K562 (cell line): ENCODE results near the gene IDH3G. TPM values are rescaled to one million over a fixed set of nuclear protein-coding genes. Genes with fewer than 3 reads are reported as not detected.

Experiments used
- BHLHE40 ChIP-seq: IDR thresholded peaks from 2 replicates; pipeline ENCODE4 v1.6.1; 2011; ENCODE audit warnings: low read length, improper control_type of control experiment
- CXXC5 ChIP-seq: fragments of 250-450 bp; sonication (Bioruptor Pico); IDR thresholded peaks from 2 replicates; pipeline ENCODE4 v1.8.0; 2022; ENCODE audit warnings: inconsistent platforms, mild to moderate bottlenecking, moderate library complexity
- DPF2 ChIP-seq: fragments of 450-650 bp; IDR thresholded peaks from 2 replicates; pipeline ENCODE4 v1.6.1; 2016
- FOSL1 ChIP-seq: fragments of 200-800 bp; sonication (Bioruptor generic); conservative IDR thresholded peaks from 2 replicates; pipeline ENCODE4 v1.6.1; 2016; ENCODE audit warnings: missing genetic modification characterization, missing compliant biosample characterization
- HIVEP1 ChIP-seq: fragments of 250-450 bp; sonication (Bioruptor Pico); IDR thresholded peaks from 2 replicates; pipeline ENCODE4 v1.4.0; 2020; ENCODE audit warnings: mild to moderate bottlenecking
- MBD2 ChIP-seq: sonication (generic); IDR thresholded peaks from 2 replicates; pipeline ENCODE4 v1.6.1; 2016; ENCODE audit warnings: low read depth, borderline replicate concordance
- MTA1 ChIP-seq: fragments of 450-650 bp; IDR thresholded peaks from 2 replicates; pipeline ENCODE4 v1.6.1; 2017; ENCODE audit warnings: borderline replicate concordance
- NRF1 ChIP-seq, 2 experiments: fragments of 450-650 bp; IDR thresholded peaks in 1 of 2; conservative IDR thresholded peaks in 1 of 2; 2 replicates each; pipeline ENCODE4 v1.6.1; 2014; ENCODE audit warnings: mild to moderate bottlenecking in 2 of 2
- POLR2AphosphoS5 ChIP-seq: IDR thresholded peaks from 2 replicates; pipeline ENCODE4 v1.6.1; 2011; ENCODE audit warnings: mild to moderate bottlenecking, low read depth, low read length, moderate library complexity; ENCODE audit not compliant: control insufficient read depth, insufficient read depth
- POLR2B ChIP-seq: fragments of 450-650 bp; IDR thresholded peaks from 2 replicates; pipeline ENCODE4 v1.6.1; 2018; ENCODE audit warnings: low read depth; ENCODE audit not compliant: partially characterized antibody
- SIRT6 ChIP-seq: IDR thresholded peaks from one replicate; pipeline ENCODE4 v1.6.1; 2012; ENCODE audit warnings: low read depth, mild to moderate bottlenecking, control low read depth, inconsistent platforms, low read length, moderate library complexity
- SMAD1 ChIP-seq: fragments of 150-350 bp; IDR thresholded peaks from 2 replicates; pipeline ENCODE4 v1.6.1; 2014; ENCODE audit warnings: low read length, low read depth; ENCODE audit not compliant: partially characterized antibody
- SMARCA4 ChIP-seq: fragments of 450-650 bp; IDR thresholded peaks from 2 replicates; pipeline ENCODE4 v1.6.1; 2016
- TRIM24 ChIP-seq, 2 experiments: fragments of 450-650 bp; IDR thresholded peaks; 2 replicates each; pipeline ENCODE4 v1.6.1; 2016
- WHSC1 ChIP-seq: IDR thresholded peaks from one replicate; pipeline ENCODE4 v1.6.1; 2012; ENCODE audit warnings: low read length, control low read depth, inconsistent platforms
- YY1 ChIP-seq, 3 experiments: IDR thresholded peaks; 2 replicates each; pipeline ENCODE4 v1.6.1; 2011; ENCODE audit warnings: low read length in 2 of 3, mild to moderate bottlenecking in 2 of 3, moderate library complexity in 2 of 3, borderline replicate concordance in 1 of 3, control low read depth in 1 of 3, low read depth in 1 of 3; ENCODE audit not compliant: insufficient read depth in 3 of 3, insufficient replicate concordance in 2 of 3, control insufficient read depth in 1 of 3, insufficient read length in 1 of 3; ENCODE audit errors: extremely low read depth in 1 of 3
- ZNF695 ChIP-seq: fragments of 450-650 bp; formaldehyde crosslinking; IDR thresholded peaks from 2 replicates; pipeline ENCODE4 v1.4.0; 2020; ENCODE audit warnings: mild to moderate bottlenecking, moderate library complexity
- polyA plus RNA-seq, 8 experiments: library from polyadenylated mRNA; depleted of rRNA in 4 of 8; stranded (reverse) in 5 of 8; unstranded in 3 of 8; fragments of >200 nt; fragmentation: Nextera tagmentation in 2 of 8; fragmentation: Illumina TruSeq in 1 of 8; extraction: Ambion mirVana in 2 of 8; extraction: Trizol in 1 of 8; gene quantifications; 2 replicates each; pipeline versions ENCODE4 v1.2.1 to v1.2.3, GENCODE V29; 2011 to 2014; ENCODE audit warnings: inconsistent platforms in 1 of 8, missing spikeins in 1 of 8
- total RNA-seq, 7 experiments: library from RNA; depleted of rRNA in 6 of 7; stranded (reverse); fragments of >200 nt in 6 of 7; fragmentation: Illumina TruSeq in 2 of 7; extraction: Trizol in 2 of 7; gene quantifications; 2 replicates each; pipeline versions ENCODE4 v1.2.1 to v1.2.3, GENCODE V29; 2011 to 2021; ENCODE audit warnings: low replicate concordance in 1 of 7
- TF ChIP-seq, protein P1 (sequence below): fragments of 450-650 bp; formaldehyde crosslinking; IDR thresholded peaks from 2 replicates; pipeline ENCODE4 v1.4.0; 2022; ENCODE audit warnings: missing genetic modification characterization
- TF ChIP-seq, protein P2 (sequence below), 2 experiments: fragments of 450-650 bp; formaldehyde crosslinking in 1 of 2; IDR thresholded peaks; 2 replicates each; pipeline versions ENCODE4 v1.4.0 to v1.6.1; 2014 to 2020; ENCODE audit warnings: mild to moderate bottlenecking in 2 of 2, borderline replicate concordance in 1 of 2, low read depth in 1 of 2

IDH3G gene
- total and polyA plus RNA-seq, 9 of the 15 experiments (the other 6 are each of a cell fraction or from before 2014, with no cell fraction given): 24.3 to 72.5 (median 37.9) TPM

DNA sequence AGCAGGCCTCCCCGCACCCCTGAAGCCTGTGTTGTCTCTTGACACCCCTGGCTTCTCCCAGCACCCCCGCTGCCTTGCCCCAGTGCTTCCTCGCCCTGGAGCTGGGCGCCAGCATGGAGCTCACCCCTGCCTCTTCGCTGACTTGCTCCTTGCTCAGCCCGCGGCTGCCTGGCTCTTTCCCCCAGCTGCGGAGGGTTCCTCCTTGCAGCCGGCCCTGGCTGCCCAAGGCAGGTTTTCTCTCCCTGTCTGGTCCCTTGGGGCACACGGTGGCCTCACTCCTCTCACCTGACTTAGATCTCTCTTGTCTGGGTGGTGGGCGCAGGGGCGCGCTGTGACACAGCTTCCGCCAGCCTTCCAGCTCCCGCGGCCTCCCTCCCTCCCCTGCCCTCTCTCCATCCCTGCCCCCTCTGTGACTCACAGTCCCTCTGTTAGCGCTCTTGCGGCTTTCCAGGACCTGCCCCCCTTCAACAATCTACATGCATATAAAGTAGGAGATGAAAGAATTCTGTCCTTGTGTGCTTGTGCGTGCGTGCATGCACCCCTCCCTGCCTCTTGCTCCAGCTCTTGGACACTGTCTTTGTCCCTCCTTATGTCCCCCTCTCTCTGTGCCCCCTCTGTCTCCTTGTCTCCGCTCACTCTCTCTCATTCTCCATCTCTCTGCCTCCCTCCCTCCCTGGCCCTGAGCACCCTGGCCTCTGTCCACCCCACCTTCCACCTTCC is 27.9 kb downstream of the IDH3G start (continued):
- TF ChIP-seq SIRT6 (no peak), SMARCA4 (peak; percentile 48; the same call in 1 of the 2 replicates), ZNF695 (no peak), SMAD1 (peak; percentile 9), YY1 (IDR thresholded peaks at IDR 0.05; ENCODE audit: borderline replicate concordance in 1 of 3, control insufficient read depth in 1 of 3, extremely low read depth in 1 of 3, insufficient read depth in 3 of 3, insufficient read length in 1 of 3, insufficient replicate concordance in 2 of 3, low read depth in 1 of 3, low read length in 2 of 3) (peak in 1 of 3 experiments; percentile 25), POLR2AphosphoS5 (peak; percentile 66), NRF1 (conservative IDR thresholded peaks at IDR 0.05 in 1 of 2, IDR thresholded peaks at IDR 0.05 in 1 of 2) (peak in 1 of 2 experiments; percentile 26; a peak in 1 of 4 replicates), WHSC1 (no peak), BHLHE40 (0 out of 2 replicates have a peak, but pooled peaks have one; percentile 22), MBD2 (peak; percentile 33; the same call in 1 of the 2 replicates), POLR2B (peak; percentile 47), HIVEP1 (no peak), FOSL1 (peak; percentile 89), MTA1 (no peak), DPF2 (peak; percentile 76), CXXC5 (CRISPR knock-in tag) (peak; percentile 11; the same call in 1 of the 2 replicates), TRIM24 (IDR thresholded peaks at IDR 0.05) (0 out of 4 replicates have a peak, but pooled peaks of 1 of the 2 experiments have one; percentile 10)
- TF ChIP-seq, protein P1, sequence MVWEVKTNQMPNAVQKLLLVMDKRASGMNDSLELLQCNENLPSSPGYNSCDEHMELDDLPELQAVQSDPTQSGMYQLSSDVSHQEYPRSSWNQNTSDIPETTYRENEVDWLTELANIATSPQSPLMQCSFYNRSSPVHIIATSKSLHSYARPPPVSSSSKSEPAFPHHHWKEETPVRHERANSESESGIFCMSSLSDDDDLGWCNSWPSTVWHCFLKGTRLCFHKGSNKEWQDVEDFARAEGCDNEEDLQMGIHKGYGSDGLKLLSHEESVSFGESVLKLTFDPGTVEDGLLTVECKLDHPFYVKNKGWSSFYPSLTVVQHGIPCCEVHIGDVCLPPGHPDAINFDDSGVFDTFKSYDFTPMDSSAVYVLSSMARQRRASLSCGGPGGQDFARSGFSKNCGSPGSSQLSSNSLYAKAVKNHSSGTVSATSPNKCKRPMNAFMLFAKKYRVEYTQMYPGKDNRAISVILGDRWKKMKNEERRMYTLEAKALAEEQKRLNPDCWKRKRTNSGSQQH (CRISPR knock-in tag): no peak
- TF ChIP-seq, protein P2, sequence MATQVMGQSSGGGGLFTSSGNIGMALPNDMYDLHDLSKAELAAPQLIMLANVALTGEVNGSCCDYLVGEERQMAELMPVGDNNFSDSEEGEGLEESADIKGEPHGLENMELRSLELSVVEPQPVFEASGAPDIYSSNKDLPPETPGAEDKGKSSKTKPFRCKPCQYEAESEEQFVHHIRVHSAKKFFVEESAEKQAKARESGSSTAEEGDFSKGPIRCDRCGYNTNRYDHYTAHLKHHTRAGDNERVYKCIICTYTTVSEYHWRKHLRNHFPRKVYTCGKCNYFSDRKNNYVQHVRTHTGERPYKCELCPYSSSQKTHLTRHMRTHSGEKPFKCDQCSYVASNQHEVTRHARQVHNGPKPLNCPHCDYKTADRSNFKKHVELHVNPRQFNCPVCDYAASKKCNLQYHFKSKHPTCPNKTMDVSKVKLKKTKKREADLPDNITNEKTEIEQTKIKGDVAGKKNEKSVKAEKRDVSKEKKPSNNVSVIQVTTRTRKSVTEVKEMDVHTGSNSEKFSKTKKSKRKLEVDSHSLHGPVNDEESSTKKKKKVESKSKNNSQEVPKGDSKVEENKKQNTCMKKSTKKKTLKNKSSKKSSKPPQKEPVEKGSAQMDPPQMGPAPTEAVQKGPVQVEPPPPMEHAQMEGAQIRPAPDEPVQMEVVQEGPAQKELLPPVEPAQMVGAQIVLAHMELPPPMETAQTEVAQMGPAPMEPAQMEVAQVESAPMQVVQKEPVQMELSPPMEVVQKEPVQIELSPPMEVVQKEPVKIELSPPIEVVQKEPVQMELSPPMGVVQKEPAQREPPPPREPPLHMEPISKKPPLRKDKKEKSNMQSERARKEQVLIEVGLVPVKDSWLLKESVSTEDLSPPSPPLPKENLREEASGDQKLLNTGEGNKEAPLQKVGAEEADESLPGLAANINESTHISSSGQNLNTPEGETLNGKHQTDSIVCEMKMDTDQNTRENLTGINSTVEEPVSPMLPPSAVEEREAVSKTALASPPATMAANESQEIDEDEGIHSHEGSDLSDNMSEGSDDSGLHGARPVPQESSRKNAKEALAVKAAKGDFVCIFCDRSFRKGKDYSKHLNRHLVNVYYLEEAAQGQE (IDR thresholded peaks at IDR 0.05; ENCODE audit: borderline replicate concordance): peak; percentile 26; the same call in 1 of the 2 replicates
- TF ChIP-seq, protein P2 (CRISPR knock-in tag; IDR thresholded peaks at IDR 0.05; ENCODE audit: low read depth): no peak
